GM19372 (cell line): ENCODE data around the gene NACAD.

Source experiments
- ATAC-seq: cut with Tn5 transposase; IDR thresholded peaks from one replicate; pipeline ENCODE4 v1.9.1; 2021; ENCODE audit warnings: mild to moderate bottlenecking, low read depth, moderate library complexity; ENCODE audit not compliant: unreplicated experiment

NACAD gene

GRCh38 chr7:45088821-45089340, at the start of gene NACAD:
TSS of gene NACAD (minus strand) at chr7:45088969. CDS start at chr7:45088894, 75 bp downstream.
- no peak for ATAC-seq

- ATAC-seq, result no peak
These were observed 47.6 kb upstream of the NACAD start for GRCh38 chr7:45136106-45137060.

- ATAC-seq, result no peak
These were observed 45.1 kb upstream of the NACAD start for GRCh38 chr7:45133877-45134276.

- ATAC-seq, result no peak
These were observed 44.6 kb upstream of the NACAD start for GRCh38 chr7:45133352-45133751.

- no peak for ATAC-seq
These were observed 44.0 kb upstream of the NACAD start for GRCh38 chr7:45132708-45133320.

GRCh38 chr7:45131891-45132290, 43.1 kb upstream of the NACAD start:
- no peak for ATAC-seq

GRCh38 chr7:45130910-45131309, 42.1 kb upstream of the NACAD start:
- no peak for ATAC-seq

- ATAC-seq, result no peak
These were observed 41.1 kb upstream of the NACAD start for GRCh38 chr7:45129906-45130305.

GRCh38 chr7:45129181-45129800, 40.5 kb upstream of the NACAD start:
- ATAC-seq, result no peak

- ATAC-seq, result no peak
These were observed 38.2 kb upstream of the NACAD start for GRCh38 chr7:45126920-45127319.

GRCh38 chr7:45126201-45126600, 37.4 kb upstream of the NACAD start:
- no peak for ATAC-seq

GRCh38 chr7:45125193-45125904, 36.6 kb upstream of the NACAD start:
- ATAC-seq, result no peak

- no peak for ATAC-seq
These were observed 35.3 kb upstream of the NACAD start for GRCh38 chr7:45123913-45124710.

- no peak for ATAC-seq
These were observed 34.4 kb upstream of the NACAD start for GRCh38 chr7:45122975-45123860.

- ATAC-seq, result no peak
These were observed 30.8 kb upstream of the NACAD start for GRCh38 chr7:45119550-45119949.

- ATAC-seq, result no peak
These were observed 30.1 kb upstream of the NACAD start for GRCh38 chr7:45118889-45119331.

GRCh38 chr7:45118292-45118691, 29.5 kb upstream of the NACAD start:
- ATAC-seq, result no peak

- ATAC-seq, result no peak
These were observed 28.8 kb upstream of the NACAD start for GRCh38 chr7:45117582-45117981.

GRCh38 chr7:45116048-45116447, 27.3 kb upstream of the NACAD start:
- no peak for ATAC-seq
